HepG2 (cell line): ENCODE measurements around the gene KRTDAP. TPM values are rescaled to one million over a fixed set of nuclear protein-coding genes. Genes with fewer than 3 reads are reported as not detected.

Source experiments
- AKAP8 ChIP-seq: sonication (generic); formaldehyde crosslinking; IDR thresholded peaks from 2 replicates; pipeline ENCODE4 v1.5.1; 2020; ENCODE audit warnings: mild to moderate bottlenecking, missing genetic modification reagents
- HDAC6 ChIP-seq: fragments of 200-600 bp; sonication (generic); IDR thresholded peaks from 2 replicates; pipeline ENCODE4 v1.7.0; 2017; ENCODE audit warnings: mild to moderate bottlenecking, antibody characterized with exemption, low read length, low read depth
- KAT8 ChIP-seq: IDR thresholded peaks from 2 replicates; pipeline ENCODE4 v1.6.1; 2016; ENCODE audit warnings: missing genetic modification reagents, missing compliant biosample characterization
- MBNL3 ChIP-seq: fragments of 250-450 bp; sonication (Bioruptor Pico); conservative IDR thresholded peaks from 2 replicates; pipeline ENCODE4 v1.8.0; 2022; ENCODE audit warnings: mild to moderate bottlenecking, inconsistent platforms
- NPAS2 ChIP-seq: sonication (generic); formaldehyde crosslinking; IDR thresholded peaks from 2 replicates; pipeline ENCODE4 v1.8.0; 2022; ENCODE audit warnings: mild to moderate bottlenecking, missing genetic modification reagents, borderline replicate concordance
- PAF1 ChIP-seq: IDR thresholded peaks from 2 replicates; pipeline ENCODE4 v1.6.1; 2016; ENCODE audit warnings: missing genetic modification reagents, missing compliant biosample characterization
- SRSF1 ChIP-seq: fragments of 200-400 bp; formaldehyde crosslinking; optimal IDR thresholded peaks from 2 replicates; pipeline ENCODE3; 2017; ENCODE audit warnings: mild to moderate bottlenecking, low read depth, low read length, moderate library complexity
- SYNCRIP ChIP-seq: fragments of 200-400 bp; formaldehyde crosslinking; IDR thresholded peaks from 2 replicates; pipeline ENCODE4 v1.6.1; 2018; ENCODE audit warnings: mild to moderate bottlenecking, low read depth, low read length; ENCODE audit not compliant: insufficient read depth
- TARDBP ChIP-seq: sonication (generic); formaldehyde crosslinking; IDR thresholded peaks from 2 replicates; pipeline ENCODE4 v1.8.0; 2022; ENCODE audit warnings: mild to moderate bottlenecking, missing genetic modification reagents
- ZBTB10 ChIP-seq: sonication (generic); formaldehyde crosslinking; IDR thresholded peaks from 2 replicates; pipeline ENCODE4 v1.4.0; 2020; ENCODE audit warnings: missing genetic modification reagents, borderline replicate concordance
- ZBTB21 ChIP-seq: sonication (generic); formaldehyde crosslinking; IDR thresholded peaks from 2 replicates; pipeline ENCODE4 v1.4.0; 2020; ENCODE audit warnings: missing genetic modification reagents
- ZBTB8A ChIP-seq: sonication (generic); formaldehyde crosslinking; IDR thresholded peaks from 2 replicates; pipeline ENCODE4 v1.4.0; 2020; ENCODE audit warnings: mild to moderate bottlenecking, low read depth, missing genetic modification reagents, borderline replicate concordance
- ZNF17 ChIP-seq: sonication (generic); formaldehyde crosslinking; IDR thresholded peaks from 2 replicates; pipeline ENCODE4 v1.5.0; 2020; ENCODE audit warnings: mild to moderate bottlenecking, missing genetic modification reagents
- ZNF260 ChIP-seq: sonication (generic); formaldehyde crosslinking; IDR thresholded peaks from 2 replicates; pipeline ENCODE4 v1.4.0; 2020; ENCODE audit warnings: missing genetic modification reagents, low read depth, mild to moderate bottlenecking, borderline replicate concordance
- ZNF619 ChIP-seq: sonication (generic); formaldehyde crosslinking; IDR thresholded peaks from 2 replicates; pipeline ENCODE4 v1.4.0; 2020; ENCODE audit warnings: mild to moderate bottlenecking, missing genetic modification reagents
- polyA plus RNA-seq, 8 experiments: library from polyadenylated mRNA; depleted of rRNA in 3 of 8; stranded (reverse) in 7 of 8; unstranded in 1 of 8; fragments of >200 nt; fragmentation: Illumina TruSeq in 4 of 8; extraction: Trizol in 4 of 8; gene quantifications; 2 replicates each; pipeline versions ENCODE4 v1.2.1 to v1.2.3, GENCODE V29; 2011 to 2016; ENCODE audit warnings: low read depth in 4 of 8, missing spikeins in 1 of 8, mixed read lengths in 1 of 8; ENCODE audit not compliant: insufficient read depth in 1 of 8
- total RNA-seq, 5 experiments: library from RNA; depleted of rRNA; stranded (reverse); fragments of >200 nt; fragmentation: Illumina TruSeq; extraction: Trizol; gene quantifications; 2 replicates each; pipeline ENCODE4 v1.2.3, GENCODE V29; 2016; ENCODE audit warnings: low read depth in 1 of 5
- TF ChIP-seq, protein P1 (sequence below): IDR thresholded peaks from 2 replicates; pipeline ENCODE4 v1.6.1; 2016; ENCODE audit warnings: control low read depth
- TF ChIP-seq, protein P2 (sequence below): sonication (generic); formaldehyde crosslinking; IDR thresholded peaks from 2 replicates; pipeline ENCODE4 v1.5.0; 2020; ENCODE audit warnings: mild to moderate bottlenecking, missing genetic modification reagents
- TF ChIP-seq, protein P3 (sequence below): sonication (generic); formaldehyde crosslinking; IDR thresholded peaks from 2 replicates; pipeline ENCODE4 v1.4.0; 2020; ENCODE audit warnings: missing genetic modification reagents, borderline replicate concordance
- TF ChIP-seq, protein P4 (sequence below): sonication (generic); formaldehyde crosslinking; IDR thresholded peaks from 2 replicates; pipeline ENCODE4 v1.4.0; 2020; ENCODE audit warnings: missing genetic modification reagents

The KRTDAP gene
- total and polyA plus RNA-seq, 2 of the 13 experiments (the other 11 are each of a cell fraction or from before 2014, with no cell fraction given), result 0.86 to 1.5 TPM

GRCh38 chr19:35459414-35460082 lies 30.7 kb downstream of the KRTDAP start (continued):
- TF ChIP-seq ZBTB10 (CRISPR knock-in tag), result no peak
- no peak for TF ChIP-seq ZBTB21
- TF ChIP-seq, protein P1, sequence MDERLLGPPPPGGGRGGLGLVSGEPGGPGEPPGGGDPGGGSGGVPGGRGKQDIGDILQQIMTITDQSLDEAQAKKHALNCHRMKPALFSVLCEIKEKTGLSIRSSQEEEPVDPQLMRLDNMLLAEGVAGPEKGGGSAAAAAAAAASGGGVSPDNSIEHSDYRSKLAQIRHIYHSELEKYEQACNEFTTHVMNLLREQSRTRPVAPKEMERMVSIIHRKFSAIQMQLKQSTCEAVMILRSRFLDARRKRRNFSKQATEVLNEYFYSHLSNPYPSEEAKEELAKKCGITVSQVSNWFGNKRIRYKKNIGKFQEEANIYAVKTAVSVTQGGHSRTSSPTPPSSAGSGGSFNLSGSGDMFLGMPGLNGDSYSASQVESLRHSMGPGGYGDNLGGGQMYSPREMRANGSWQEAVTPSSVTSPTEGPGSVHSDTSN (CRISPR knock-in tag), result no peak
- no peak for TF ChIP-seq SYNCRIP
- no peak for TF ChIP-seq HDAC6
- TF ChIP-seq PAF1 (CRISPR knock-in tag), result no peak
- TF ChIP-seq ZNF17 (CRISPR knock-in tag), result no peak
- 0 out of 2 replicates have a peak, but pooled peaks have one; percentile 0 for TF ChIP-seq TARDBP (CRISPR knock-in tag)
- no peak for TF ChIP-seq SRSF1
- TF ChIP-seq ZBTB8A (CRISPR knock-in tag), result no peak
- TF ChIP-seq NPAS2 (CRISPR knock-in tag), result no peak
- TF ChIP-seq, protein P2, sequence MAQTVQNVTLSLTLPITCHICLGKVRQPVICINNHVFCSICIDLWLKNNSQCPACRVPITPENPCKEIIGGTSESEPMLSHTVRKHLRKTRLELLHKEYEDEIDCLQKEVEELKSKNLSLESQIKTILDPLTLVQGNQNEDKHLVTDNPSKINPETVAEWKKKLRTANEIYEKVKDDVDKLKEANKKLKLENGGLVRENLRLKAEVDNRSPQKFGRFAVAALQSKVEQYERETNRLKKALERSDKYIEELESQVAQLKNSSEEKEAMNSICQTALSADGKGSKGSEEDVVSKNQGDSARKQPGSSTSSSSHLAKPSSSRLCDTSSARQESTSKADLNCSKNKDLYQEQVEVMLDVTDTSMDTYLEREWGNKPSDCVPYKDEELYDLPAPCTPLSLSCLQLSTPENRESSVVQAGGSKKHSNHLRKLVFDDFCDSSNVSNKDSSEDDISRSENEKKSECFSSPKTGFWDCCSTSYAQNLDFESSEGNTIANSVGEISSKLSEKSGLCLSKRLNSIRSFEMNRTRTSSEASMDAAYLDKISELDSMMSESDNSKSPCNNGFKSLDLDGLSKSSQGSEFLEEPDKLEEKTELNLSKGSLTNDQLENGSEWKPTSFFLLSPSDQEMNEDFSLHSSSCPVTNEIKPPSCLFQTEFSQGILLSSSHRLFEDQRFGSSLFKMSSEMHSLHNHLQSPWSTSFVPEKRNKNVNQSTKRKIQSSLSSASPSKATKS (CRISPR knock-in tag), result no peak
- TF ChIP-seq, protein P3, sequence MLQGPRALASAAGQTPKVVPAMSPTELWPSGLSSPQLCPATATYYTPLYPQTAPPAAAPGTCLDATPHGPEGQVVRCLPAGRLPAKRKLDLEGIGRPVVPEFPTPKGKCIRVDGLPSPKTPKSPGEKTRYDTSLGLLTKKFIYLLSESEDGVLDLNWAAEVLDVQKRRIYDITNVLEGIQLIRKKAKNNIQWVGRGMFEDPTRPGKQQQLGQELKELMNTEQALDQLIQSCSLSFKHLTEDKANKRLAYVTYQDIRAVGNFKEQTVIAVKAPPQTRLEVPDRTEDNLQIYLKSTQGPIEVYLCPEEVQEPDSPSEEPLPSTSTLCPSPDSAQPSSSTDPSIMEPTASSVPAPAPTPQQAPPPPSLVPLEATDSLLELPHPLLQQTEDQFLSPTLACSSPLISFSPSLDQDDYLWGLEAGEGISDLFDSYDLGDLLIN, result no peak
- TF ChIP-seq KAT8 (CRISPR knock-in tag), result 0 out of 2 replicates have a peak, but pooled peaks have one; percentile 6
- no peak for TF ChIP-seq MBNL3
- no peak for TF ChIP-seq ZNF619 (CRISPR knock-in tag)
- no peak for TF ChIP-seq AKAP8
- TF ChIP-seq ZNF260, result no peak
- TF ChIP-seq, protein P4, sequence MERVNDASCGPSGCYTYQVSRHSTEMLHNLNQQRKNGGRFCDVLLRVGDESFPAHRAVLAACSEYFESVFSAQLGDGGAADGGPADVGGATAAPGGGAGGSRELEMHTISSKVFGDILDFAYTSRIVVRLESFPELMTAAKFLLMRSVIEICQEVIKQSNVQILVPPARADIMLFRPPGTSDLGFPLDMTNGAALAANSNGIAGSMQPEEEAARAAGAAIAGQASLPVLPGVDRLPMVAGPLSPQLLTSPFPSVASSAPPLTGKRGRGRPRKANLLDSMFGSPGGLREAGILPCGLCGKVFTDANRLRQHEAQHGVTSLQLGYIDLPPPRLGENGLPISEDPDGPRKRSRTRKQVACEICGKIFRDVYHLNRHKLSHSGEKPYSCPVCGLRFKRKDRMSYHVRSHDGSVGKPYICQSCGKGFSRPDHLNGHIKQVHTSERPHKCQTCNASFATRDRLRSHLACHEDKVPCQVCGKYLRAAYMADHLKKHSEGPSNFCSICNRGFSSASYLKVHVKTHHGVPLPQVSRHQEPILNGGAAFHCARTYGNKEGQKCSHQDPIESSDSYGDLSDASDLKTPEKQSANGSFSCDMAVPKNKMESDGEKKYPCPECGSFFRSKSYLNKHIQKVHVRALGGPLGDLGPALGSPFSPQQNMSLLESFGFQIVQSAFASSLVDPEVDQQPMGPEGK (CRISPR knock-in tag), result peak; percentile 82
